ENCODE results near the gene GNB1L. TPM values are rescaled to one million over a fixed set of nuclear protein-coding genes. Genes with fewer than 3 reads are reported as not detected.
A peak's percentile ranks its signal among the peaks of the same experiment; 100 is the strongest.
"Not testable (repeated sequence)": the region's sequence is repeated elsewhere in the genome, so short reads cannot be mapped to it uniquely, and the experiment has no call there.

Gene GNB1L
- polyA plus RNA-seq, 1 experiment, result 3.6 TPM

DNA sequence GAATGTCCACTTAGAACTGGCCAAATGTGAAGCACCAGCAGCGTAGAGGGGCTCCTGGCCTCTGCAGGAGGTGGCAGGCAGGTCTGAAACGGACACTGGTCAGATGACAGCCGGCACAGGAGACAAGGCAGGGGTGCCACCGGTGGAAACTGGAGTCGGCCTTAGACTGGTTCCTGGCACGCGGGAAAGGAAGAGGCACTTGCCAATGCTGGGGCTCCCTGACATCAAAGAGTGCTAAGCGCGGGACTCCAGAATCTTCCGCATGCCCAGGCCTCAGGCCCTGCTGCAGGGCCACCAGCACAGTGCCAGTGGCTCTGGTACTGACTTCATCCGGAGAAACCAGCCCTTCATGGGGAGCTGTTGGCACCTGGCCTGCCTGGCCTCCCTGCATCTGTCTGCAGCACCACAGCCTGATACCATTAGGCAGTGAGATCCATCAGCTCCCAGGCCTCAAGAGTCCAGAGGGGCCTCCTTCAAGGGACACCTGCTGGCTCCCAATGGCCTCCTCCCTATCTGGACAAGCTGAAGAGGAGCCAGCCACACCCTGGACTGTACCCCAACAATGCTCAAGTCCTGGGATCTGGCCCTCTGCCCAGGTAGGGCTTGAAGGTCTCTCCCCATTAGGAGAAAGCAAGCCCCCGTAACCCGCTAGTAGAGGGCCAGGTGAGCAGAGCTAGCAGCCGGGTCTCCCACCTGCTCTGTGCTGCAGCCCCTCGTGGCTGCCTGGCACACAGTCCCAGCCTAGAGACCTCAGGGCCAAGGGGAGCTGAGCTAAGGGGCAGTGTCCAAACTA is 29.7 kb upstream of the GNB1L start:
- DNase-seq (ENCODE audit: low read depth), result no peak
- CTCF ChIA-PET, result interaction anchor here (1.5 to 3.4 kb wide), 3 partner anchors 14 to 154 kb away, joined by 3 to 14 read pairs (median 5); no protein-coding TSS in a partner anchor
- POLR2A ChIA-PET, result no interaction called here

DNA sequence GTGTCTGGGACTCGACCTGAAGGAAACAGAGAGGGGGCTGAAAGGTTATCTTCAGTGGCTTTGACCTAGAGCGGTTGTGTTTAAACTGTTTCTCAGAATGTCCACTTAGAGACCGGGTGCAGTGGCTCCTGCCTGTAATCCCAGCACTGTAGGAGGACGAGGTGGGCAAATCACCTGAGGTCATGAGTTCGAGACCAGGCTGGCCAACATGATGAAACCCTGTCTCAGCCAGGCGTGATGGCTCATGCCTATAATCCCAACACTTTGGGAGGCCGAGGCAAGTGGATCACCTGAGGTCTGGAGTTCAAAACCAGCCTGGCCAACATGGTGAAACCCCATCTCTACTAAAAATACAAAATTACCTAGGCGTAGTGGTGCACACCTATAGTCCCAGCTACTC is 28.8 kb upstream of the GNB1L start:
- DNase-seq (ENCODE audit: low read depth); H3K36me3 ChIP-seq (ENCODE audit: control insufficient read depth, insufficient read depth, low read length); H3K27me3 ChIP-seq (ENCODE audit: control insufficient read depth, insufficient read depth, low read length); CTCF ChIA-PET; POLR2A ChIA-PET; H3K4me3 ChIP-seq (ENCODE audit: low read depth, low read length): not testable (repeated sequence)

More for the DNA sequence above, 29.7 kb upstream of the GNB1L start:
- H3K27me3 ChIP-seq (ENCODE audit: control insufficient read depth, insufficient read depth, low read length), result no peaks in the 10 kb centered on the region
- peaks cover 1% of the 10 kb centered on the region for H3K36me3 ChIP-seq (ENCODE audit: control insufficient read depth, insufficient read depth, low read length)
- H3K4me3 ChIP-seq (ENCODE audit: low read depth, low read length), result no peak overlapping the region
- no peak for TF ChIP-seq CTCF (IDR thresholded peaks at IDR 0.05; ENCODE audit: insufficient read depth, low read depth, low read length)

- POLR2A ChIA-PET, result interaction anchor here (0.5 kb wide), 1 partner anchor 608 kb away, joined by 3 read pairs; no protein-coding TSS in a partner anchor
- H3K4me3 ChIP-seq (ENCODE audit: low read depth, low read length), result no peak overlapping the region
- CTCF ChIA-PET, result no interaction called here
- TF ChIP-seq CTCF (IDR thresholded peaks at IDR 0.05; ENCODE audit: insufficient read depth, low read depth, low read length), result no peak
- no peak for DNase-seq (ENCODE audit: low read depth)
- peaks cover 3% of the 10 kb centered on the region for H3K36me3 ChIP-seq (ENCODE audit: control insufficient read depth, insufficient read depth, low read length)
- no peaks in the 10 kb centered on the region for H3K27me3 ChIP-seq (ENCODE audit: control insufficient read depth, insufficient read depth, low read length)
These were observed 28.0 kb upstream of the GNB1L start for GRCh38 chr22:19882446-19883381.

DNA sequence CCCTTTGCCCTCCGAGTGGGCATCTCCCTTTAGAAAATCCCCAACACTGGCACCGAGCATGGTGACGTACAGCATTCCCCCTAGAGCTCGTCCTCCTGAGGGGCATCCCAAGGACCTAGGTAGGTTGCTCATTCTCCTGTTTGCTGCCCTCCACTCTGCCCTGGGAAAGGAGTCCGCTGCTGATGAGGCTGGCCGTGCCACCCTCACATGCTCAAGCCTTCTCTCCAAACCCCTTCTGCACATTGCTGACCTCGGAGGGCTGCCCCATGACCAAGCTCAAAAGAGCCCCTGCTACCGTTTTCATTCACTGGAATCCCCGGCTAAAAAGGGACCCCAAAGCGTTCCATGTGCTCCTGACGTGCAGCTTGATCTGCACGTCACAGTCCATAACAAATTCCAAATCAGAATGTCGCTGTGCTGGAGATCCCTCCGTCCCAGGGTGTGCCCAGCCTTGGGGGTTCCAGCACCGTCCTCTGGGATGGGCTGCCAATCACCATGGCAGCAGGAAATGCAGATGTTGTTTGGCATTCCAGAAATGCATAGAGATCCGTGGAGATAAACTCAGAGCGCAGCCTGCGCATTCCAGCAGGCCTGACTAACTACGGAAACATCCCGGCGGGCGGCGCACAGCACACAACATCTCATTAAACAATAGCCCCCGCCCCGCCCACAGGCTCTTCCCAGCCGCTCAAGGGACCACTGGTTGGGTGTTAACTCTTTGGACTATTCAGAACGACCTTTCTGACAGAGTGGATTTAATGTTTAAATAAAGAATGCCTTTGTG is 26.3 kb upstream of the GNB1L start:
- Histone ChIP-seq H3K4me3 (ENCODE audit: low read depth, low read length) (no peak overlapping the region), H3K36me3 (ENCODE audit: control insufficient read depth, insufficient read depth, low read length) (peaks cover 6% of the 10 kb centered on the region), H3K27me3 (ENCODE audit: control insufficient read depth, insufficient read depth, low read length) (no peaks in the 10 kb centered on the region)
- ChIA-PET POLR2A (interaction anchor here (0.6 kb wide), 1 partner anchor 1756 kb away, joined by 3 read pairs; no protein-coding TSS in a partner anchor), CTCF (interaction anchor here (2.0 to 3.3 kb wide), 2 partner anchors 29 to 150 kb away, joined by 7 to 10 read pairs; no protein-coding TSS in a partner anchor)
- TF ChIP-seq CTCF (IDR thresholded peaks at IDR 0.05; ENCODE audit: insufficient read depth, low read depth, low read length), result no peak
- peak; percentile 85 for DNase-seq (ENCODE audit: low read depth)

Data from BJ (cell line).